Measurements from ENCODE around the gene IQSEC3. TPM values are rescaled to one million over a fixed set of nuclear protein-coding genes. Genes with fewer than 3 reads are reported as not detected.
"Not testable (repeated sequence)": the region's sequence is repeated elsewhere in the genome, so short reads cannot be mapped to it uniquely, and the experiment has no call there.

IQSEC3 gene
- total RNA-seq, 1 donor from 2014 or later: 0.86 TPM

- DNase-seq (ENCODE audit: low spot score): no peak
- intact Hi-C loops (cut with DNase I): no loop called here
Observed at GRCh38 chr12:131008-131407, 64.4 kb downstream of the IQSEC3 start.

DNA sequence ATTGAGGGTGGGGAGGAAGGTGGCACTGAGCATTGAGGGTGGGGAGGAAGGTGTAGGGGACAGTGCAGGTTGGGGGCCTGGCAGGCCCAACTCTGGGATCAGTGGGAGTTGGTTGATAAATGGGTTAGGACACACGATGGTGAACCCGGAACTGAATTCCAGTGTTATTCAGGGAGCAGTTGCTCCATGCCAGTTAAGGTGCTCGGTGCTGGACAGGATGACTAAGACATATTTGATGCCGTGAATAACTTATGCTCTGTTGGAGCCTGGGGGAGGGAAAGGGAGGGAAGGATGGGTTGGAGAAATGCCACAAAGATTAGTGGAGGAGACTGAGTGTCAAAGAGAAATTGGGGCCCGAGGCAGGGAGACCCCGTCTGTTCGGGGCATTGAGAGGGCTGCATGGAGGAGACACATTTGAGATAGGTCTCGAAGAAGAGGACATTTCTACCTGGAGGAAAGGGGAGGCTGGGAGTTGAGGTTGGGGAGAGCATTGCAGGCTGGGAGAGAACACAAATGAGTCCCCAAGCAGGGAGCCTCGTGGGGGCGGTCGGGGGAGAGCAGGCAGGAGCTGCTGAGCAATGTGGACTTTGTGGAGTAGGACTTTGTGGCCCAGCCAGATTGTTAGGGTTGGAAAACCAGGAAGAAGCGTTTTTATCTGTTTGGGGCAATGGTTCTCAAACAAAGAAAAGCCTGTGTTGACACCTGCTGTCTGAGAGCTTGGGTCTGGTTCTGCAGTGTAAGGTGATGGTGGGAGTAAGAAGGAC lies 65.3 kb downstream of the IQSEC3 start:
- DNase-seq (ENCODE audit: low spot score): no peak
- intact Hi-C loops (cut with DNase I): no loop called here

DNA sequence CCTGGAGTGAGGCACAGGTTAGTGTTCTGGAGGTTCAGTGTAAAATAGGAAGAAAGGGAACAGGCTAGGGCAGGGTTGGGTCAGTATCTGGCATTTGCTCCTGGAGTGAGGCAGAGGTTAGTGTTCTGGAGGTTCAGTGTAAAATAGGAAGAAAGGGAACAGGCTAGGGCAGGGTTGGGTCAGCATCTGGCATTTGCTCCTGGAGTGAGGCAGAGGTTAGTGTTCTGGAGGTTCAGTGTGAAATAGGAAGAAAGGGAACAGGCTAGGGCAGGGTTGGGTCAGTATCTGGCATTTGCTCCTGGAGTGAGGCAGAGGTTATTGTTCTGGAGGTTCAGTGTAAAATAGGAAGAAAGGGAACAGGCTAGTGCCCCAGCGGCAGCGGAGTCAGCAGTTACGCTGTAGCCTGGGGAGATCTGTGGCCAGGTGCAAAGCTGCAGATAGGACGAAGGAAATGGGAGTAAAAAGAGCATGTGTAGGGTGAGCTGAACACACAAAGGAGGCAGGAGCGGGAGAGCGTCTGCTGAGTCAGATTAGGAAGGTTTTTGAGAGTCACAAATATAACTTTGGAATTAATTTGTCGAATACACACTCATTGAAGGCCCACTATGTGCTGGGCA lies 67.2 kb downstream of the IQSEC3 start:
- intact Hi-C loops (cut with DNase I); DNase-seq (ENCODE audit: low spot score): not testable (repeated sequence)

DNA sequence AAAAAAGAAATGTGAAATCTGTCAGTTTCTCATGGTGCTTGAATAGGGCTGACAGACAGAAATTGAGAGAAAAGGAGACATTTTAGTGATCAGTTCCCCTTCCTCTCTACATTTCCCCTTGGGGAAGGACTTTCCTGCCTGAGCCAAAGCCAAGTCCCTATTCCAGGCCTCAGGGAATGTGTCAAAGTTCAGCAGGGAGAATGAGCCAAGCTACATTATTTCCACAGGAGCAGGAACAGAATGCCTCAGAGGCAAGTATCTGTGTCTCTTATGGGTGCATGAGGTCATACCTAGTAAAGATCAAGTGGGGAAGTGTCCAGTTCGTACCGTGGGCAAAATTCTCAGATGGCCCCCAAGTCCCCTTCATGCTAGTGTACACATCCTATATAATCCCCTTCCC lies 68.6 kb downstream of the IQSEC3 start:
- no peak for DNase-seq (ENCODE audit: low spot score)
- intact Hi-C loops (cut with DNase I): no loop called here

- DNase-seq (ENCODE audit: low spot score): no peak
- intact Hi-C loops (cut with DNase I): no loop called here
Observed at GRCh38 chr12:138171-138897, 71.8 kb downstream of the IQSEC3 start.

- no peak for DNase-seq (ENCODE audit: low spot score)
- intact Hi-C loops (cut with DNase I): no loop called here
Observed at GRCh38 chr12:138898-139534, 72.4 kb downstream of the IQSEC3 start.

DNA sequence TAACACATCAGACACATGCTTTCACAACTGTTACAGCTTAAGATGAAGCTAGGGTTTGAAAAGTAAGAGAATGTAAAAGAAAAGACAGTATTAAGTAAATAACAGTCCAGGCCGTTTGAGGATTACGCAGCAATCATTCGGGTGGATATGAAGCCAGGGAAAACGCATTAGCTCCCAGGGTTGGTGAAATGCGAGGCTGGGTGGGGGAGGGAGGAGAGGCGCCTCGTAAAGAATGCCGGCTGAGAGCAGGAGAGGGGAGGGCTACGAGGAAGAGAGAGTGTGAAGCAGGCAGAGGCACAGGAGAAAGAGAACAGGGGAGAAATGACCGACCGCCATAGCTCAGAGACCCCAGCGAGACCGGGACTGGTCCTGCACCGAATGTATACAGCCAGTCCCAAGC lies 73.0 kb downstream of the IQSEC3 start:
- DNase-seq (ENCODE audit: low spot score): no peak
- intact Hi-C loops (cut with DNase I): no loop called here

GRCh38 chr12:140162-140561 lies 73.6 kb downstream of the IQSEC3 start:
- no peak for DNase-seq (ENCODE audit: low spot score)
- intact Hi-C loops (cut with DNase I): no loop called here

DNA sequence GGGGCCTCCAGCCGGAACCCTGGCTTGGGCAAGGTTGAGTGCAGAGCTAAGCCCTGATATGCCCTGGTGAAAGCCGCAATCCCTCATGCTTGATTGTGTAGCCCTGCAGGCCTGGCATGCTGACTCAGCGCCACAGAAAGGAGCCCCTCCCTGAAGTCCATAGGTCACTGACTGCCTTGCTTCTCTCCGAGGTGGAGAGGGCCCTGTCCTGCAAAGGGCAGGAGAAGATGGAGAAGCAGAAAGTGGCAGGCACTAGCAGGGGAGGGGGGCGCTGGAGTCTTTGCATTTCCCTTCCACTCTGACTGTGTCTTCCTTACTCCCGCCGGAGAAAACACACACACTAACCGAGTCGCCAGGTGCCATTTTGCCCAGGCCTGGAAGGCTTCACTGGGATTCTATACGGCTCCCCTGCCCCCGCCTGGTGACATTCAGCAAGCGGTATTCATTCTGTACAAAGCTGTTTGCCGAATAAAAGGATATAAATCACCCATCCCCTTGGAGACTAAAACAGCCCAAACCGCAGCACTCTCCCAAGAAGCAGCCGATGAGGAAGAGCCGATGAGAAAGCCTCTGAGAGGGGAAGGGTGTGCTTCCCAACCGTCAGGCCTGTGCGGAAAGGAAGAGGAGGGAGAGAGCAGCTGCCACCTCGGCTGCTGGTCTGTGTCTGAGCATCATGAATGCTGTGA lies 77.5 kb downstream of the IQSEC3 start:
- intact Hi-C loops (cut with DNase I): no loop called here
- DNase-seq (ENCODE audit: low spot score): no peak

DNA sequence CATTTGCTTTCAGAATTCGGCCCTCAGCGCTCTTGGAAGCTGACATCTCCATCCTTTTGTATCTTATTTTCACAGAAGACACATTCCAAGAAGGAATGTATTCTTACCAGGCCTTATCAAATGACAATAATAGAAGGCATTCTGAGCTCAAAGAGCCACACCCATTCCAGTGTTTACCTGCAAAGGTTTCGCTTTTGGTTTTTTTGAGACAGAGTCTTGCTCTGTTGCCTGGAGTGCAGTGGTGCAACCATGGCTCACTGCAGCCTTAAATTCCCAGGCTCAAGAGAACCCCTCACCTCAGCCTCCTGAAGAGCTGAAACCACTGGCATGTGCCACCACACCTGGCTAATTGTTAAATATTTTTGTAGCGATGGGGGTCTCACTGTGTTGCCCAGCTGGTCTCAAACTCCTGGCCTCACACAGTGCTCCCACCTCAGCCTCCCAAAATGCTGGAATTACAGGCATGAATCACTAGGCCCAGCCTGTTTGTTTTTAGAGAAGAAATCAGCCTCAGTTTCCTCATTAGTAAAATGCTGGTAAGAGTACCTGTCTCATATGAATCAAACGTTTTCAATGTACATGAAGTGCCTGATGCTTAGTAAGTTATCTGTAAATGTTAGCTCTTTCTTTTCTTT lies 78.2 kb downstream of the IQSEC3 start:
- DNase-seq (ENCODE audit: low spot score): no peak
- intact Hi-C loops (cut with DNase I): no loop called here

GRCh38 chr12:145369-145960 lies 78.9 kb downstream of the IQSEC3 start:
- no peak for DNase-seq (ENCODE audit: low spot score)
- intact Hi-C loops (cut with DNase I): no loop called here

- intact Hi-C loops (cut with DNase I): no loop called here
- no peak for DNase-seq (ENCODE audit: low spot score)
Observed at GRCh38 chr12:147242-147641, 80.7 kb downstream of the IQSEC3 start.

DNA sequence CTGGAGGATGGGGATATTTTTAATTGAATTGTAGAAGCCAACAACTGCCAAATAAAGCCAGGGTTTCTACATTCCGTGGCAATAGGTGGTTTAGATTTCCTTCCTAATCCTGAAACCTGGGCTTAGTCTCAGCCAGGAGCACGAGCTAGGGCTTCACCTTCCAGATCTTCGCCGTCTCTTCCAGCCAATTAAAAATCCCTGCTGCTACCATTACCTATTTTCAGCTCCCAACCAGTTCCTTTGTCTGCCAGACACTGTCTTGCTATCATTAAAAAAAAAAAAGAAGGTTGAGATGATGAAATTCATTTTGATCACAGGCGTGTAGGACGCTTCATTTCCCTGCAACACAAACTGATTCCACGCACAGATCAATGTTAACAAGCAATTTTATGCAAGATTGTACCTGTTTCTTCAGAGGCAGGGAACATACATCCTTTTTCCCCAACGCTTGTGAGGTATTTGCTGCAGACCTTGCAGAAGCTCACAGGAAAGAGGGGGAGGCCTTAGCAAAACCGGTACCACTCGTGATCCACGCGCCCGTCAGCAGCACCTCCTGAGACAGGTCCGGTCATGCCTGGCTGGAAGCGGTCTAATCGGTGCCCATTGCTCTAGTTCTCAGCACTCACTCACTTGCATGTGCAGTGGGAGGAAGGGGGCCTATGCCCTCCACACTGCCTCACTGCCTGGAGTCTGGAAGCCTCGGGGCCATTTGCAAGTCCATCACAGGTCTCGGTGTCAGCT lies 82.3 kb downstream of the IQSEC3 start:
- DNase-seq (ENCODE audit: low spot score): no peak
- intact Hi-C loops (cut with DNase I): no loop called here

DNA sequence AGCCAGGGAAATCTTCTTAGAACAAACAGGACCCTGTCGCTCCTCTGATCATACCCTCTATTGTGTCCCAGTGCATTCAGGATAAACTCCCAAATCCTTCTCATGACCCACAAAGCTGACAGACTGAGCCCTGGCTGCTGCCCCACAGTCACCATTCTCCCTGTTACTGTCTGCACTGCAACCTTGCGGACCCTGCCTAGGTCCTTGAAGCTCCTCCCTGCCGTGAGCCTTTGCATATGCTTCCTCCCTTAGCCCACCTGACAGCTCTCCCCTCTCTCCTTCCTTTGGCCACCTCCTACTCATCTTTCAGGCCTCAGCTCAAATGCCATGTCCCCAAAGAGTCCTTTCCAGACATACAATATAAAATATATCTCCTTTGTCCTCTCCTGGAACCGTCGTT lies 85.0 kb downstream of the IQSEC3 start:
- DNase-seq (ENCODE audit: low spot score): no peak

GRCh38 chr12:152440-152839 lies 85.9 kb downstream of the IQSEC3 start:
- intact Hi-C loops (cut with DNase I): no loop called here
- no peak for DNase-seq (ENCODE audit: low spot score)

More for the DNA sequence above, 85.0 kb downstream of the IQSEC3 start:
- intact Hi-C loops (cut with DNase I): no loop called here

GRCh38 chr12:153080-153746 lies 86.6 kb downstream of the IQSEC3 start:
- no peak for DNase-seq (ENCODE audit: low spot score)
- intact Hi-C loops (cut with DNase I): no loop called here

GRCh38 chr12:154058-154457 lies 87.5 kb downstream of the IQSEC3 start:
- no peak for DNase-seq (ENCODE audit: low spot score)
- intact Hi-C loops (cut with DNase I): no loop called here

DNA sequence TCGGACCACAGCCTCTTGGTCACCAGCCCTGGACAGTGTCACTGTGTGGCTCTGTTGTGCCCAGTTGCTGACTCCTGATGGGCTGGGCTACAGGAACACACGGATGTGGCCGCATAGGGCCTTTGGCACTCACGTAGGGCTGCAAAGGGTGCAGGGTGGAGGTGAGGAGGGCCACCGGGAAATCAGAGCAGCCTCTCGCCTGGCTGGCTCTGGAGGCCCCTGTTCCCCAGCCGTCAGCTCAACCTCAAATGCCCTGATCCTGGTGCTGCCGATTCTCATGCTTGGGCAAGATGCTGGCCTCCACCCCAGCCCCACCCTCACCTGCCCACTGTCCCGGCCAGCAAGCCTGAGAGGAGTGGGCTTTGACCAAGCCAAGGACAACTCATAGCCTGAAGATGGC lies 88.4 kb downstream of the IQSEC3 start:
- DNase-seq (ENCODE audit: low spot score): no peak
- intact Hi-C loops (cut with DNase I): no loop called here

Measured in cardiac septum (tissue), 1 donor.